ENCODE data around the gene BICC1.

The BICC1 gene

GRCh38 chr10:58735087-58735486, 222.4 kb downstream of the BICC1 start:
- no peak for DNase-seq (ENCODE audit: low read depth in 2 of 3, low spot score in 2 of 3)

- no peak for DNase-seq (ENCODE audit: low read depth in 2 of 3, low spot score in 2 of 3)
Observed at GRCh38 chr10:58740620-58741369, 228.1 kb downstream of the BICC1 start.

GRCh38 chr10:58741673-58742072, 229.0 kb downstream of the BICC1 start:
- no peak for DNase-seq (ENCODE audit: low read depth in 2 of 3, low spot score in 2 of 3)

GRCh38 chr10:58742141-58742540, 229.5 kb downstream of the BICC1 start:
- no peak for DNase-seq (ENCODE audit: low read depth in 2 of 3, low spot score in 2 of 3)

- DNase-seq (ENCODE audit: low read depth in 2 of 3, low spot score in 2 of 3): no peak
Observed at GRCh38 chr10:58743466-58744115, 230.9 kb downstream of the BICC1 start.

- DNase-seq (ENCODE audit: low read depth in 2 of 3, low spot score in 2 of 3): no peak
Observed at GRCh38 chr10:58746474-58747185, 234.0 kb downstream of the BICC1 start.

- no peak for DNase-seq (ENCODE audit: low read depth in 2 of 3, low spot score in 2 of 3)
Observed at GRCh38 chr10:58747687-58748086, 235.0 kb downstream of the BICC1 start.

- no peak for DNase-seq (ENCODE audit: low read depth in 2 of 3, low spot score in 2 of 3)
Observed at GRCh38 chr10:58752665-58753064, 240.0 kb downstream of the BICC1 start.

- DNase-seq (ENCODE audit: low read depth in 2 of 3, low spot score in 2 of 3): no peak
Observed at GRCh38 chr10:58753425-58753824, 240.8 kb downstream of the BICC1 start.

GRCh38 chr10:58754469-58755339, 242.0 kb downstream of the BICC1 start:
- DNase-seq (ENCODE audit: low read depth in 2 of 3, low spot score in 2 of 3): no peak

GRCh38 chr10:58755340-58755610, 242.6 kb downstream of the BICC1 start:
- DNase-seq (ENCODE audit: low read depth in 2 of 3, low spot score in 2 of 3): no peak

- no peak for DNase-seq (ENCODE audit: low read depth in 2 of 3, low spot score in 2 of 3)
Observed at GRCh38 chr10:58755677-58756076, 243.0 kb downstream of the BICC1 start.

- no peak for DNase-seq (ENCODE audit: low read depth in 2 of 3, low spot score in 2 of 3)
Observed at GRCh38 chr10:58756130-58756719, 243.6 kb downstream of the BICC1 start.

- DNase-seq (ENCODE audit: low read depth in 2 of 3, low spot score in 2 of 3): no peak
Observed at GRCh38 chr10:58757352-58758065, 244.8 kb downstream of the BICC1 start.

- no peak for DNase-seq (ENCODE audit: low read depth in 2 of 3, low spot score in 2 of 3)
Observed at GRCh38 chr10:58758321-58758720, 245.6 kb downstream of the BICC1 start.

- DNase-seq (ENCODE audit: low read depth in 2 of 3, low spot score in 2 of 3): no peak
Observed at GRCh38 chr10:58764087-58764747, 251.5 kb downstream of the BICC1 start.

- DNase-seq (ENCODE audit: low read depth in 2 of 3, low spot score in 2 of 3): no peak
Observed at GRCh38 chr10:58765910-58766309, 253.2 kb downstream of the BICC1 start.

- no peak for DNase-seq (ENCODE audit: low read depth in 2 of 3, low spot score in 2 of 3)
Observed at GRCh38 chr10:58767652-58768051, 255.0 kb downstream of the BICC1 start.

- DNase-seq (ENCODE audit: low read depth in 2 of 3, low spot score in 2 of 3): no peak
Observed at GRCh38 chr10:58771863-58772262, 259.2 kb downstream of the BICC1 start.

- no peak for DNase-seq (ENCODE audit: low read depth in 2 of 3, low spot score in 2 of 3)
Observed at GRCh38 chr10:58772758-58773157, 260.1 kb downstream of the BICC1 start.

Measured in activated CD8-positive, alpha-beta memory T cell treated with anti-CD3 and anti-CD28 coated beads for 48 hours (primary cell).